Measurements from ENCODE around the gene PNMA8A.
"Not testable (repeated sequence)": the region's sequence is repeated elsewhere in the genome, so short reads cannot be mapped to it uniquely, and the experiment has no call there.

PNMA8A gene

GRCh38 chr19:46466536-46467196 is 4.7 kb downstream of the PNMA8A start:
- no peak for DNase-seq (ENCODE audit: low read depth)

- no peak for DNase-seq (ENCODE audit: low read depth)
Observed at GRCh38 chr19:46463516-46463915, 7.8 kb downstream of the PNMA8A start.

GRCh38 chr19:46461537-46461936 is 9.8 kb downstream of the PNMA8A start:
- no peak for DNase-seq (ENCODE audit: low read depth)

GRCh38 chr19:46460981-46461380 is 10.4 kb downstream of the PNMA8A start:
- DNase-seq (ENCODE audit: low read depth), result no peak

- no peak for DNase-seq (ENCODE audit: low read depth)
Observed at GRCh38 chr19:46460055-46460454, 11.3 kb downstream of the PNMA8A start.

GRCh38 chr19:46456930-46457329 is 14.4 kb downstream of the PNMA8A start:
- DNase-seq (ENCODE audit: low read depth), result no peak

GRCh38 chr19:46454244-46454643 is 17.1 kb downstream of the PNMA8A start:
- DNase-seq (ENCODE audit: low read depth), result no peak

- no peak for DNase-seq (ENCODE audit: low read depth)
Observed at GRCh38 chr19:46453661-46454060, 17.7 kb downstream of the PNMA8A start.

GRCh38 chr19:46452186-46452585 is 19.2 kb downstream of the PNMA8A start:
- no peak for DNase-seq (ENCODE audit: low read depth)

GRCh38 chr19:46451352-46451751 is 20.0 kb downstream of the PNMA8A start:
- DNase-seq (ENCODE audit: low read depth), result no peak

GRCh38 chr19:46450737-46451136 is 20.6 kb downstream of the PNMA8A start:
- DNase-seq (ENCODE audit: low read depth), result no peak

GRCh38 chr19:46449228-46449627 is 22.1 kb downstream of the PNMA8A start:
- DNase-seq (ENCODE audit: low read depth), result no peak

- DNase-seq (ENCODE audit: low read depth), result no peak
Observed at GRCh38 chr19:46448601-46449000, 22.8 kb downstream of the PNMA8A start.

GRCh38 chr19:46447824-46448223 is 23.5 kb downstream of the PNMA8A start:
- no peak for DNase-seq (ENCODE audit: low read depth)

- no peak for DNase-seq (ENCODE audit: low read depth)
Observed at GRCh38 chr19:46447006-46447405, 24.4 kb downstream of the PNMA8A start.

GRCh38 chr19:46446021-46446420 is 25.3 kb downstream of the PNMA8A start:
- DNase-seq (ENCODE audit: low read depth), result no peak

- DNase-seq (ENCODE audit: low read depth), result no peak
Observed at GRCh38 chr19:46442808-46443450, 28.4 kb downstream of the PNMA8A start.

GRCh38 chr19:46441866-46442265 is 29.5 kb downstream of the PNMA8A start:
- DNase-seq (ENCODE audit: low read depth), result no peak

- not testable (repeated sequence) for DNase-seq (ENCODE audit: low read depth)
Observed at GRCh38 chr19:46435689-46436088, 35.7 kb downstream of the PNMA8A start.

- DNase-seq (ENCODE audit: low read depth), result no peak
Observed at GRCh38 chr19:46435009-46435408, 36.4 kb downstream of the PNMA8A start.

GRCh38 chr19:46433470-46433869 is 37.9 kb downstream of the PNMA8A start:
- DNase-seq (ENCODE audit: low read depth), result not testable (repeated sequence)

- no peak for DNase-seq (ENCODE audit: low read depth)
Observed at GRCh38 chr19:46431824-46432223, 39.5 kb downstream of the PNMA8A start.

- DNase-seq (ENCODE audit: low read depth), result no peak
Observed at GRCh38 chr19:46429999-46430398, 41.4 kb downstream of the PNMA8A start.

All from stimulated activated CD8-positive, alpha-beta memory T cell treated with anti-CD3 and anti-CD28 coated beads, Interleukin-12 subunit alpha, Interleukin-12 subunit beta, amount 100 ng/mL, for 1 hour (primary cell).